Erythroblast (primary cell): ENCODE data around the gene ARHGAP8.

ENCODE experiments used
- GATA1 ChIP-seq: IDR thresholded peaks from 2 replicates; pipeline ENCODE4 v1.6.1; 2011; ENCODE audit warnings: low read depth, mild to moderate bottlenecking, control low read depth, low read length, moderate library complexity
- POLR2A ChIP-seq: IDR thresholded peaks from 2 replicates; pipeline ENCODE4 v1.6.1; 2011; ENCODE audit warnings: mild to moderate bottlenecking, low read length

GRCh38 chr22:44780876-44781449 lies 28.6 kb downstream of the ARHGAP8 start:
- no peak for TF ChIP-seq POLR2A
- TF ChIP-seq GATA1 = no peak
